ENCODE data around the gene LKAAEAR1.

DNA sequence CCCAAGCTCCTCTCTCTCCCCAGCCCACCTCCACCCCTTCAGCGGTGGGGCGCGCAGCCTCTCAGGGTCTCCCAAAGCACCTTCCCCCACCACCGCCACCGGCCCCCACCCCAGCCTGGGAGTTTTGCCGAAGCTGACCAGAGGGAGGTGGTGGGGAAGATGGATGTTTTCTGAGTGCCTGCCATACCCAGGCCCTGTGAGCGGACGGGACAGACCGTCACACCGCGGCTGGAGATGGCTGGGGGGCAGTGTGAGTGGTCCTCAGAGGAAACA, 42.5 kb downstream of the LKAAEAR1 start:
- TF ChIP-seq POLR2AphosphoS5 (IDR thresholded peaks at IDR 0.05; ENCODE audit: low read depth, low read length) (no peak), FOXP2 (optimal IDR thresholded peaks at IDR 0.05; ENCODE audit: borderline replicate concordance, extremely low read depth, extremely low read length, insufficient read depth) (no peak)
- TF ChIP-seq, protein P1, sequence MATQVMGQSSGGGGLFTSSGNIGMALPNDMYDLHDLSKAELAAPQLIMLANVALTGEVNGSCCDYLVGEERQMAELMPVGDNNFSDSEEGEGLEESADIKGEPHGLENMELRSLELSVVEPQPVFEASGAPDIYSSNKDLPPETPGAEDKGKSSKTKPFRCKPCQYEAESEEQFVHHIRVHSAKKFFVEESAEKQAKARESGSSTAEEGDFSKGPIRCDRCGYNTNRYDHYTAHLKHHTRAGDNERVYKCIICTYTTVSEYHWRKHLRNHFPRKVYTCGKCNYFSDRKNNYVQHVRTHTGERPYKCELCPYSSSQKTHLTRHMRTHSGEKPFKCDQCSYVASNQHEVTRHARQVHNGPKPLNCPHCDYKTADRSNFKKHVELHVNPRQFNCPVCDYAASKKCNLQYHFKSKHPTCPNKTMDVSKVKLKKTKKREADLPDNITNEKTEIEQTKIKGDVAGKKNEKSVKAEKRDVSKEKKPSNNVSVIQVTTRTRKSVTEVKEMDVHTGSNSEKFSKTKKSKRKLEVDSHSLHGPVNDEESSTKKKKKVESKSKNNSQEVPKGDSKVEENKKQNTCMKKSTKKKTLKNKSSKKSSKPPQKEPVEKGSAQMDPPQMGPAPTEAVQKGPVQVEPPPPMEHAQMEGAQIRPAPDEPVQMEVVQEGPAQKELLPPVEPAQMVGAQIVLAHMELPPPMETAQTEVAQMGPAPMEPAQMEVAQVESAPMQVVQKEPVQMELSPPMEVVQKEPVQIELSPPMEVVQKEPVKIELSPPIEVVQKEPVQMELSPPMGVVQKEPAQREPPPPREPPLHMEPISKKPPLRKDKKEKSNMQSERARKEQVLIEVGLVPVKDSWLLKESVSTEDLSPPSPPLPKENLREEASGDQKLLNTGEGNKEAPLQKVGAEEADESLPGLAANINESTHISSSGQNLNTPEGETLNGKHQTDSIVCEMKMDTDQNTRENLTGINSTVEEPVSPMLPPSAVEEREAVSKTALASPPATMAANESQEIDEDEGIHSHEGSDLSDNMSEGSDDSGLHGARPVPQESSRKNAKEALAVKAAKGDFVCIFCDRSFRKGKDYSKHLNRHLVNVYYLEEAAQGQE (IDR thresholded peaks at IDR 0.05; ENCODE audit: insufficient read depth in 1 of 2, low read depth in 2 of 2, low read length in 2 of 2) = no peak

All from PFSK-1 (cell line).